Stimulated activated CD4-positive, alpha-beta T cell treated with anti-CD3 and anti-CD28 coated beads, Interleukin-2, amount 100 ng/mL, for 24 hours (primary cell): ENCODE data around the gene ALKBH7.
A peak's percentile ranks its signal among the peaks of the same experiment; 100 is the strongest.

Experiments used
- DNase-seq, 2 donors: peaks; one replicate each; pipeline ENCODE4 v3.0.0-alpha.2; 2020

The ALKBH7 gene

DNA sequence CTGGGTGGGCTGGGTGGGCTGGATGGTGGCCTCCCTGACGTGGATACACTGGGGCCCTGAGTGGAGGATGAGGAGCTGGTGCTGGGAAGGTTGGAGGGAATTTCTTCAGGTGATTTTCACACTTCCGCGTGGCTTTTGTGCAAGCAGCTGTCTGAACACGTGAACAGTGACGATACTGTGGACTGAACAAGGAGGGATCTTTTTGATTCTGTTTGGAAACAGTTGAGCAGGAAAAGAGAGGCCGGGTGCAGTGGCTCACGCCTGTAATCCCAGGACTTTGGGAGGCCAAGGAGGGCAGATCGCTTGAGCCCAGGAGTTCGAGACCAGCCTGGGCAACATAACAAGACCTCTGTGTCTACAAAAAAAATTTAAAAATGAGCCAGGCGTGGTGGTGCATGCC lies 29.5 kb downstream of the ALKBH7 start:
- DNase-seq, result no peak

- DNase-seq, result no peak
These were observed 30.4 kb downstream of the ALKBH7 start for GRCh38 chr19:6402837-6403608.

DNA sequence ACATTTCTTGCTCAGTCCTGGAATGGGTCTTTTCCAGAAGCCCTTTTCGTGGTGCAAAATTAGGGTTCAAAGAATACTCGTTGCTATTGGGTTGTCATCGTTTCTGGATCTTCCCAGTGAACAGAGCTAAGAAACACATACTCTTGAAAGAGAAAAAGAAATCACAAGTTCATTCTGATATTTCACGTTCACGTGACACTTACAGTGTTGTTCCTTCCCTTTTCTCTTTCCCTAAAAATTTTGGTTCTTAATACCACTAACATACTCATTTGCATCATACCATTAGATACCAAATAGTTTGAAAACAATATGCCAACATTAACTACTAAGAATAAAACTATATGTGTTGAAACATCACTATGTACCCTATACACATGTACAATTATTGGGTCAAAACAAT lies 33.8 kb downstream of the ALKBH7 start:
- DNase-seq, result no peak

DNA sequence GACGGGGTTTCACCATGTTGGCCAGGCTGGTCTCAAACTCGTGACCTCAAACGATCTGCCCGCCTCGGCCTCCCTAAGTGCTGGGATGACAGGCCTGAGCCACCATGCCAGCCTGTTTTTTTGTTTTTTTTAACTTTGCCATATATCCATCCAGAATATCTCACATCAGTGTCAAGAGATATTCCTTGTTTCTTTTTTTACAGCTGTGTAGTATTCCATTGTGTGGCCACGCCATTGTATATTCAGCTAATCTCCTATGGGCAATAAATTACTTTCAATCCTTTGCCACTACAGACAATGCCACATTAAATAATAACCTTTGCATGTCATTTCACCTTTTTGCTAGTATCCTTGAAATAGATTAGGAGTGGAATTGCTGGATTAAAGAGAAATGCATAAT lies 36.8 kb downstream of the ALKBH7 start:
- no peak for DNase-seq

DNA sequence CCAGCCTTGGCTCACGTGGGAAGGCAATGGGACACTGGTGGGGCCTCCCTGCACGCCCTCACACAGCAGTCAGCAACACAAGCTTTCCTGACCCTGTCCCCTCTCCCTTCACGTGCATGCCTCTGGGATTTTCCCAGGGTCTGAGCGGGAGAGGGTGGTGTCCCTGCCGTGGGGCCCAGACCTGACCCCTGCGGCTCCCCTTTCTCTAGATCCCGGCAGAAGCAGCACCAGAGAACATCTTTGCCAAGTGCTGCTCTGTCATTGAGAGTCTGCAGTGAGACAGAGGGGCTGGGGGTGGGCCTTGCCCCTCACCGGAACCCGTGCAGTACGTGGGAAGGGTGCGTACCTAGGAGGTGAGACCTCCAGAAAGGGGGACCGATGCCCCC lies 39.5 kb downstream of the ALKBH7 start:
- no peak for DNase-seq

- DNase-seq, result peak; percentile 62 to 63
These were observed 40.0 kb downstream of the ALKBH7 start for GRCh38 chr19:6412447-6413091.

- no peak for DNase-seq
These were observed 40.7 kb downstream of the ALKBH7 start for GRCh38 chr19:6413291-6413690.

DNA sequence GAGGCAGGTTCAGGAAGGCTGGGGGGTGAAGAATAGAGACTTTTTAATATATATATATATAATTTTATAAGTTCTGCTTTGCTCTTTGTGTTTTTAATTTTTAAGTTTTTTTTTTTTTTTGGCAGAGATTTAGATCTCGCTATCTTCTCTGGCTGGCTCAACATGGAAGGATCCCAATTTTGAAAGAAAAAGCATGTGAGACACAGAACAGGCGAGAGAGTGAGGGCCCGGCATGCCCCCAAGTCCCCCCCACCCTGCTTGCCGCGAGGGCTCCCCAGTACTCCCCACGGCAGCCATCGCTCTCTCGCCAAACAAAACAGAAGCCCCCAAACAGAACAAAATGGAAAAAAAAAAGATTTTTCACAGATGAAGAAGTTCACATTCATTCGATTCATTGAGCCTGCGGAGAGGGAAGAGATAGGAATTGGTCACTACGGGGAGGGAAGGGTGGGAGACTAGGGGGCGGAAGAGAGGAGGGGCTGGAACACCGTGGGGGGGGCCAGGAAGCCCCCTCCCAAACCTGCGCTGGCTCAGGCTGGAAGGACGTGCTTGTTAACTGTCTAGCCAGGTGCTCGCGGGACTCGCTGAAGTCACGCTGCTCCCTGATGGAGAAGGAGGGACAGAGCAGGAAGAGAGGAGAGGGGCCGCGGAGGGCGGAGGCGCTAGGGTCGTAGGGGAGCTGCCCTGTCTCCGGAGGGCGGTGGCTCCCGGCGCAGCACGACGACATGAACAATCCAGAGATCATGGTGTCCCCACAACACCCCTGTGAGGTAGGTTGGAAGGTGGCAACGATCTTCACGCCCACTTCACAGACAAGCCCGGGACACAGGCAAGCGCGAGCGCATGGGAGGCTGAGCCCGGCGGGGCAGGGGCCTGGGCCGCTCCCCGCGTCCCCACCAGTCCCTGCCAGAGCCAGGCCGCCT lies 41.4 kb downstream of the ALKBH7 start:
- DNase-seq, result no peak

DNA sequence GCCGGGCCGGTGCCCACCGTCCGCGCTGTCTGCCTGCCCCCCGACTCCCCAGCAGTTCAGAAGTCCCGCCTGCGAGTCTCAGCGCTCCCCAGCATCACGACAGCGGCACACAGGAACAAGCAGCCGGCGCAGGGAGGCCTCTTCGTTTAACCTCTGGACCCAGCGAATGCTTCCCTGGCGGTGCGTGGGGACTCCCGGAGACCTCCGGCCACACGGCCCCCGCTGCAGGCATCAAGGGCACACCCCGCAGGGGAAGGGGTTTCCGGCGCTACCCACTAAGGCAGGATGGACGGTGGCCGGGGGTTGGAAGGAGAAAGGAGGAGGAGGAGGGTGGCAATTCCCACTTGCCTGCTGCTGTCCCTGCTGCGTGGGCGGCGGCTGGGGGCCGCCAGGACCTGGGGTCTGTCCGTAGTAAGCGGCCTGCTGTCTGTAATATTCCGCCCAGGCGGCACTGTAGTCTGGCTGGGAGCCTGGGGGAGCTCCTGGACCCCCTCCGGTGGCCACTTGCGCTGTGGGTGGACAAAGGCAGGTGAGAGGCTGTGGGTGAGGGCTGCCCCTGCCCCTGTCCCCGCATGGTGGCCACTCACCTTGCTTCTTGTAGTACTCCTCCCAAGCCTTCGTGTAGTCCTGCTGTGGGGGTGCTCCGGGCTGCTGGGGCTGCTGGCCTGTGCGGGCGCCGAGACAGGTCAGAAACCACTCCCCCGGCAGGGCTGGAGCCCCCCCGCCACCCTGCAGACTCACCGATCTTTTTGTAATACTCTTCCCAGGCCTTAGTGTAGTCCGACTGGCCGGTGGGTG lies 42.4 kb downstream of the ALKBH7 start:
- DNase-seq, result no peak

DNA sequence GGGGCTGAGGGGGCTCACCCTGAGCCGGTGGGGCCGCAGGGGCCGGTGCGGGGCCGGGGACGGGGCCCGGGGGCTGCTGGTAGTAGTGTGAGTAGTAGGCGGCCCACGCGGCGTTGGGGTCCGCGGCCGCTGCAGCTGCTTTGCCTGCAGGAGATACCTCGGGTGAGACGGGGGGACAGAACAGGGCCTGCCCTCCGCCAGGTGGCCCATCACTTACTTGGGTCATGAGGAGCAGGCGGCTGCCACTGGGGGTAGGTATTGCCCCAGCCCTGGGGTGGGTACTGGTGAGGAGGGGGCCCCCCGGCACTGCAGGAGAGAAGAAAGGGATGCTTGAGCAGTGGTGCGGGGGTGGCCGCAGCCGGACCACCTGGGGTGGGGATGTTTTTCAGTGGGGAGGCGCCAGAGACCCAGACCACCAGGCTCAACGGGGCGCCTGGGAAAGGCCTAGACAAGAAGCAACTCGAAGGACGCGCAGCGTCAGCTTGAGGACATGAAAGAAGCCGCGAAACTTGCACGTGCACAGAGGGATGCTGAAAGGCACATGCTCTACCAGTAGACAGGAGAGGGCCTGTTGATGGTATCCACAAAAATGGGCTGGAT lies 43.1 kb downstream of the ALKBH7 start:
- no peak for DNase-seq

DNA sequence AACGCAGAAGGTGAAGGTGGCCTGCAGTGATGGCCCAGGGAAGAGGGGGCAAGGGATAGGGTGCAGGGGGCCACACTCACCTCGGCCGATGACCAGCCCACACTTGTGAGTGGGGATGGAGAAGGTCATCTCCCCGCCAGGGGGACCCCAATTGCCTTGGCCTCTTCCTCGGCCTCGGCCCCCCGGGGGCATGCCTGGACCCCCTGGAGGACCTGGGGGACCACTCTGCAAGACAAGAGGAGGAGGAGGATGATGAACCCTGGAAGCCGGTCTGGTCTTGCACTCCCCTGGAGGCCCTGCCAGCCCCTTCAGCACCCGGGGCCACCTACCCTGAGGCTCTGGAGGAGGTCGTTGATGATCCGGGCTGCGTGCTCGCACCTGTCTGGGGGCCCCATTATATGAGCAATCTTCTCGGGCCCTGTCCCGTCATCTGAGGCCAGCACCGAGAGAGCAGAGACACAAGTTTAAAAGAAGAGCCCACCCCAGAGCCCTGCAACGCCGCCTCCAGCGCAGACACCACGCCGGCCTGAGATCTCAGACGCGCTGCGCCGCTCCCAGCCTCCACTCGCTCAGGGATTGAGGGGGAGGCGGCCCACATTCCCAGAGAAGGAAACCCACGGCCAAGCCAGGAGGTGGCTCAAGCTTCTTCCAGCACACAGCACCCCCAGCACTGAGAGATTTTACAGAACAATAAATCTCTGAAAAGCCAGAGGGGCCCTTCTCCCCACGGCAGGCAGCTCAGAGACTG lies 44.2 kb downstream of the ALKBH7 start:
- no peak for DNase-seq

GRCh38 chr19:6417713-6418561 lies 45.3 kb downstream of the ALKBH7 start:
- no peak for DNase-seq

- no peak for DNase-seq
These were observed 46.0 kb downstream of the ALKBH7 start for GRCh38 chr19:6418562-6418932.

DNA sequence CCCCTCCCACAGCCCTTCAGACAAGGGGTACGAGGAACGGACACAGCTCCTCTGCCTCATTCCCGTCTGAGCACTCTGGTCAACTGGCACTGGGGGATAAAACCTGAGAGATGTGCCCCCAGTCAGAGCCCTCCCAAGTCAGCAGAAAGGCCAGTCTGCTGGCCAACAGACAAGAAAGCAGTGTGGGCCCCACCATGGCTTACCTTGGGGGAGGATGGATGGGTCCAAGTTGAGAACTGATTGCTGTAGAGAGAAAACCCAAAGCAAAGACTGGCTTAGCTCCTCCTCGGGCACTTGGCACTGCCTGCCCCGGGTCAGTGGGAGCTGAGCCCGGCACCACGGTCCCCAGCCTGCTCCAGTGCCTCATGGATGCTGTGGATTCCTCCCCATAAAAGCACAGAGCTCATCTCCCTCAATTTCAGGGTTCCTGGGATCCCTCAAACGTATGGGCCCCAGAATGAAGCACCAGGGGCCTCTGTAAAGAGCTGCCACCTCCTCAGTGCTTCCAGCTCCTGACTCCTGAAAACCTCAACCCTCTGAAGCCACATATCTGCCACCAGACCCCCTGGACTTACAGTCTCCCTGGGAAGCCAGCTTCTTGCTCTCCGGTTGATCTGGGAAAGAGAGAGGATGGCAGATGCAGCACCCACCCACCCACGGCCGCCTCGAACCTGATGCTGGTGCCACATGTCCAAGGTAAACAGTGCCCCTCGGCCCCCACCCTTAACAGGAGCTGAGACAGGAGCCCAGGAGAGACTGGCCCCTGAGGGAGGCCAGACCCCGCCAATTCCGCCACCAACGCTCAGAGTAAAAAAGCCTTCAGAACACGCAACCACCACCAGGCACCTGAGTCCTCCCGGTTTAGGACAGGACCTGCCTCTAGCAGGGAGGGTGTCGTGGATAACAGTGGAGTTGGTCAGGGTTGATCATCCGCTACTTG lies 48.8 kb downstream of the ALKBH7 start:
- no peak for DNase-seq

DNA sequence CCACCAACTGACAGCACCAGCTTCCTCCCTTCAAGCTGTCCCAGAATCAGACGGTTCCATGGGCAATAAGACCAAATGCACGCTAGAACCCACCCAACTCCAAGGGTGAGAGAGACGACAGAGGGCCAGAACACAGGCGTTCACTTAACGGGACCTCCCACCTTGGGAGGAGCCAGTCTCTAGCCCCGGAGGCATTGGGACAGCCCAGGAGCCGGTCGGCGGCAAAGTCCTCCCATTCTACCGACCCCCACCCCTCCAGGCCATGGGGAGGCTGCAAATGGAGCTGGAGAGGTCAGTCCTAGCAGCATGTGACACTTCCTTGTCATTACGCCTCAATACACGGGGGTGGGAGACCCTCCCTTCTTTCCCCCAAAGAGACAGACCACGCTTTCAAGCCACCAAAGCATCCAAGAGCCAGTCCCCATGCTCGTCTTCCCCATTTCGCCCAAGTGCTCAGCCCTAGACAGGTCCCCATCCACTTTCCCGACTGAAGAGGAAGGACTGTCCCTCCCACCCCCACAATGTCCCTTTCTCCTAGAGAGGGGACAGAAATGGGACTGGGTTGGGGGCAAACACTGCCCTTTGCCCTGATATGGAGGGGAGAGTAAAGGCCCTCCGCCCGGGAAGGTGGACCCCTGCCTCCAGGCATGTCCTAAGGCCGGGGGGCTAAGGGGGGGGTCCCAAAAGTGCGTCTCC lies 51.1 kb downstream of the ALKBH7 start:
- peak; percentile 48 to 55 for DNase-seq

DNA sequence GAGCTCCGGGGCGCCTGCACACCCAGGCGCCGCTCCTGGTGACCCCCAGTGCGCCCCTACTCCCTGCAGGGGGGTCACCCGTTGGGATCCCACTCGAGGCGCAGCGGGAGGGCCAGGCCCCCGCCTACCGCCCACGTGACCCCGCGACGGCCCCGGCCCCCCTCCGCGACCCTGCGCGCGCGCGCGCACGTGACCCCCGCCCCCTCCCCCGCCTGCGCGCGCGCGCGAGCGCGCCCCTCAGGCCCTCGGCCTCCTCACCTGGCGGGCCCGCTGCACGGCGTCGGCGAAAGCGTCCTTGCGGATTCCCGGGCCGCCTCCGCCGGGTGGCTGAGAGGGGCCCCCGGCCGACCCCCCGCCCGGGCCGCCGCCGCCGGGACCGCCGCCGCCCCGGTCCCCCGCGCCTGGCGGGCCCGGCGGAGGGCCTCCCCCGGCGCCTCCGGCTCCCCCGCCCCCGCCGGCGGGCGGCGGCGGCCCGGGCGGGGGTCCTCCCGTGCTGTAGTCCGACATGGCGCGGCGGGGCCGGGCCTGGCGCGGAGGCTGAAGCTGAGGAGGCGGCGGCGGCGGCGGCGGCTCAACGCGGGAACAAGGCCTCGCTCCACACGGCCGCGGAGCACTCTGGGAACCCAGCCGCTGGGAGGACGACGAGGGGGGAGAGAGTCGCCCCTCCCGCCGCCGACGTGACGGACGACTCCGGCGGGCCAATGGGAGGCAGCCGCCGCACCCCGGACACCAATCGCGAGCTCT lies 51.8 kb downstream of the ALKBH7 start, which contains the start of gene KHSRP:
Gene KHSRP, minus strand, starts transcription at position 617 of the 744 bp plus-strand sequence. Its CDS starts 110 bp downstream, at position 507.
- peak; percentile 40 to 46 for DNase-seq
